Gastrocnemius medialis (tissue), 4 donors: Measurements from ENCODE around the gene GPR63. TPM values are rescaled to one million over a fixed set of nuclear protein-coding genes. Genes with fewer than 3 reads are reported as not detected.

Experiments
- ATAC-seq, 2 donors: fragments of 150-250 bp; one replicate each; pipeline ENCODE4 v1.9.1; 2016
- DNase-seq, 2 donors: peaks; one replicate each; pipeline ENCODE4 v3.0.0-alpha.2; 2019
- H3K27ac ChIP-seq, 4 donors: fragments of 200-600 bp; sonication (generic); 1 replicate in 1 of 4; 2 replicates in 3 of 4; pipeline ENCODE4 v1.5.1; 2016 to 2018; ENCODE audit warnings: mild to moderate bottlenecking in 2 of 4, moderate library complexity in 1 of 4
- H3K27me3 ChIP-seq, 3 donors: fragments of 200-600 bp; sonication (generic) in 2 of 3; 1 replicate in 1 of 3; 2 replicates in 2 of 3; pipeline versions ENCODE4 v1.5.1 to v1.6.0; 2016 to 2019; ENCODE audit warnings: mild to moderate bottlenecking in 1 of 3, moderate library complexity in 1 of 3
- H3K36me3 ChIP-seq, 2 donors: fragments of 200-600 bp; sonication (generic) in 1 of 2; one replicate each; pipeline ENCODE4 v1.5.1; 2017 to 2018
- H3K4me1 ChIP-seq, 2 donors: fragments of 200-600 bp; sonication (generic) in 1 of 2; one replicate each; pipeline ENCODE4 v1.5.1; 2016 to 2017; ENCODE audit warnings: mild to moderate bottlenecking in 2 of 2
- H3K4me3 ChIP-seq, 4 donors: fragments of 200-600 bp; sonication (generic) in 3 of 4; 1 replicate in 1 of 4; 2 replicates in 3 of 4; pipeline ENCODE4 v1.5.1; 2016 to 2019; ENCODE audit warnings: mild to moderate bottlenecking in 2 of 4
- H3K9me3 ChIP-seq, 3 donors: fragments of 200-600 bp; sonication (generic) in 2 of 3; 1 replicate in 1 of 3; 2 replicates in 2 of 3; pipeline ENCODE4 v1.5.1; 2016 to 2019
- CTCF ChIP-seq, 5 experiments: fragments of 450-650 bp in 3 of 5; fragments of 200-600 bp in 2 of 5; sonication (generic) in 2 of 5; IDR thresholded peaks in 4 of 5; conservative IDR thresholded peaks in 1 of 5; 1 replicate in 4 of 5; 2 replicates in 1 of 5; pipeline ENCODE4 v1.5.1; 2016 to 2019; ENCODE audit warnings: antibody characterized with exemption in 5 of 5, mild to moderate bottlenecking in 3 of 5, moderate library complexity in 3 of 5
- POLR2A ChIP-seq, 2 donors: fragments of 450-650 bp; IDR thresholded peaks; one replicate each; pipeline ENCODE4 v1.6.1; 2017; ENCODE audit warnings: antibody characterized with exemption in 2 of 2, mild to moderate bottlenecking in 2 of 2, moderate library complexity in 2 of 2
- in situ Hi-C, 4 donors: fragments of 200-750 bp; cut with MboI; loops; one replicate each; pipeline versions ENCODE4 v1.15.0 to v1.8.0; 2017; ENCODE audit warnings: low sequenced_read_pairs in 4 of 4
- intact Hi-C: fragments of 100-400 bp; cut with DNase I; formaldehyde crosslinking; loops from one replicate; pipeline ENCODE4 v1.15.1; 2023; ENCODE audit warnings: low total_unique reads
- total RNA-seq, 4 donors: library from RNA; depleted of rRNA; stranded (reverse); fragments of >200 nt; gene quantifications; one replicate each; pipeline versions ENCODE4 v1.1.0 to v1.2.3, GENCODE V29; 2016

GPR63 gene
- total RNA-seq, 4 donors from 2014 or later: 0.07 to 0.16 (median 0.10) TPM; not detected in 1

- Histone ChIP-seq H3K9me3 (no peaks in the 10 kb centered on the region), H3K36me3 (no peaks in the 10 kb centered on the region), H3K4me1 (no peaks in the 10 kb centered on the region), H3K4me3 (no peak overlapping the region), H3K27ac (no peak overlapping the region), H3K27me3 (no peaks in the 10 kb centered on the region)
- DNase-seq: no peak
- in situ Hi-C loops: no loop called here
- no peak for TF ChIP-seq POLR2A (IDR thresholded peaks at IDR 0.05)
- no peak for TF ChIP-seq CTCF (IDR thresholded peaks at IDR 0.05 in 4 of 5, conservative IDR thresholded peaks at IDR 0.05 in 1 of 5)
- ATAC-seq: no peak
- intact Hi-C loops: no loop called here
Observed at GRCh38 chr6:96781557-96781956, 55.7 kb downstream of the GPR63 start.

- DNase-seq (no peak), ATAC-seq (no peak)
- TF ChIP-seq CTCF (IDR thresholded peaks at IDR 0.05 in 4 of 5, conservative IDR thresholded peaks at IDR 0.05 in 1 of 5) (no peak), POLR2A (IDR thresholded peaks at IDR 0.05) (no peak)
- Histone ChIP-seq H3K27me3 (no peaks in the 10 kb centered on the region), H3K9me3 (no peaks in the 10 kb centered on the region), H3K4me3 (no peak overlapping the region), H3K4me1 (no peaks in the 10 kb centered on the region), H3K27ac (no peak overlapping the region), H3K36me3 (no peaks in the 10 kb centered on the region)
- in situ Hi-C loops (no loop called here), intact Hi-C loops (no loop called here)
Observed at GRCh38 chr6:96777113-96777512, 60.2 kb downstream of the GPR63 start.

DNA sequence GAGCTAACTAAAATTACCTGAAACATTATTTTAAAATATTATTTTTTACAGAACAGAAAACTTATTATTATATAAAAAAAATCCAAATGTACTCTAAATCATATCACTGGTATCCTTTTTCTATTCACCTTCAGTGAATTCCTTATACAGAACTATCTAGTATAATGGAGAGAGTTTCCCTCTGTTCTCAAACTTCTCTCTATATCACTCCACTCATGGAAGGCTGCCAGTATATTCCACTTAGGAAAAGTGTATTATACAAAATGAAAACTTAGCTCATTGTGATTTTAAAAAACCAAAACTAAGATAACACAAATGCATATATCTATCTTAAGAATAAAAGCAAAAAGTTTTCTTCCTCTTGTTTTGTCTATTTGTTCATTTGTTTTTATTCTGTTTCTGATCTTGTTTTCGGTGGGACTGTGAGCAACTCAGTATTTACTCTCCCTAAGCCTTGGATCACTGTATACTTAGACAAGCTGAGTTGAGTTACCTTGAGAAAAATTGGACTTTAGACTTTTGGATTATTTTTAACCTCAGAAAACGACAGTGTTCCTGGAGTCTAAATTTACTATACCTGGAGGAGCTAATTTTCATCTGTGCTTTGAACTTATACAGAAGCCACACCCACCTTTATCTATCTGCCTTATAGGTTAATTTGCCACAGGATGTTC lies 61.4 kb downstream of the GPR63 start:
- TF ChIP-seq POLR2A (IDR thresholded peaks at IDR 0.05) (no peak), CTCF (IDR thresholded peaks at IDR 0.05 in 4 of 5, conservative IDR thresholded peaks at IDR 0.05 in 1 of 5) (no peak)
- in situ Hi-C loops (no loop called here), intact Hi-C loops (no loop called here)
- DNase-seq (no peak), ATAC-seq (no peak)
- H3K27me3 ChIP-seq: no peaks in the 10 kb centered on the region
- no peaks in the 10 kb centered on the region for H3K36me3 ChIP-seq
- no peak overlapping the region for H3K27ac ChIP-seq
- H3K9me3 ChIP-seq: no peaks in the 10 kb centered on the region
- H3K4me1 ChIP-seq: no peaks in the 10 kb centered on the region
- no peak overlapping the region for H3K4me3 ChIP-seq

GRCh38 chr6:96766769-96767168 lies 70.5 kb downstream of the GPR63 start:
- Histone ChIP-seq H3K27me3 (no peaks in the 10 kb centered on the region), H3K4me1 (no peaks in the 10 kb centered on the region), H3K9me3 (no peaks in the 10 kb centered on the region), H3K36me3 (no peaks in the 10 kb centered on the region), H3K27ac (no peak overlapping the region), H3K4me3 (no peak overlapping the region)
- intact Hi-C loops (no loop called here), in situ Hi-C loops (no loop called here)
- TF ChIP-seq POLR2A (IDR thresholded peaks at IDR 0.05) (no peak), CTCF (IDR thresholded peaks at IDR 0.05 in 4 of 5, conservative IDR thresholded peaks at IDR 0.05 in 1 of 5) (no peak)
- DNase-seq (no peak), ATAC-seq (no peak)

GRCh38 chr6:96762599-96762998 lies 74.7 kb downstream of the GPR63 start:
- ATAC-seq: no peak

More at GRCh38 chr6:96762599-96762998, 74.7 kb downstream of the GPR63 start:
- Histone ChIP-seq H3K36me3 (no peaks in the 10 kb centered on the region), H3K27ac (no peak overlapping the region), H3K4me1 (no peaks in the 10 kb centered on the region), H3K9me3 (no peaks in the 10 kb centered on the region), H3K27me3 (no peaks in the 10 kb centered on the region), H3K4me3 (no peak overlapping the region)
- intact Hi-C loops: no loop called here
- TF ChIP-seq POLR2A (IDR thresholded peaks at IDR 0.05) (no peak), CTCF (IDR thresholded peaks at IDR 0.05 in 4 of 5, conservative IDR thresholded peaks at IDR 0.05 in 1 of 5) (no peak)
- DNase-seq: no peak
- in situ Hi-C loops: no loop called here
